HCT116 (cell line): ENCODE measurements around the gene ENO2. TPM values are rescaled to one million over a fixed set of nuclear protein-coding genes. Genes with fewer than 3 reads are reported as not detected.

ENCODE experiments used
- ATAC-seq: fragments of 200-7000 bp; cut with Tn5 transposase; 2 replicates; pipeline ENCODE4 v1.9.1; 2020; ENCODE audit warnings: mild to moderate bottlenecking, moderate library complexity
- BruUV-seq: library from RNA; stranded (reverse); fragments of 400-500 nt; replicated peaks from 2 replicates; lab custom pipeline; 2021; lab: Mats Ljungman, UMichigan
- CTCF ChIA-PET: fragments of 300-600 bp; sonication (Branson Sonifier 250); formaldehyde crosslinking; loops from one replicate; lab custom pipeline; 2021; ENCODE audit warnings: antibody characterized with exemption; lab: Charles Lee
- POLR2A ChIA-PET: fragments of 300-600, 350-600 bp; sonication (Branson Sonifier 250); formaldehyde crosslinking; loops from one replicate; lab custom pipeline; 2021; ENCODE audit warnings: antibody characterized with exemption; lab: Charles Lee
- RAD21 ChIA-PET, 2 experiments: fragments of 300-600 bp; sonication (Branson Sonifier 250); formaldehyde crosslinking; loops; one replicate each; lab custom pipeline; 2023; ENCODE audit warnings: low total read pairs in 2 of 2; ENCODE audit not compliant: uncharacterized antibody in 2 of 2, unreplicated experiment in 2 of 2, low non-redundant PET in 1 of 2; lab: Charles Lee
- DNase-seq: peaks from one replicate; pipeline ENCODE4 v3.0.0-alpha.2; 2010; ENCODE audit warnings: low read depth, low spot score
- H2AFZ ChIP-seq: fragments of 200-600 bp; shearing (Covaris generic), sonication (generic); 2 replicates; pipeline ENCODE4 v1.6.1; 2017; ENCODE audit warnings: low read depth, mixed run types, mixed read lengths, antibody characterized with exemption, low read length; ENCODE audit not compliant: poor library complexity, severe bottlenecking
- H3K27ac ChIP-seq: 2 replicates; pipeline ENCODE4 v1.5.1; 2012; ENCODE audit warnings: low read depth, low read length
- H3K27me3 ChIP-seq: fragments of 200-600 bp; sonication (generic); 2 replicates; pipeline ENCODE4 v1.6.1; 2016; ENCODE audit warnings: mixed run types, low read length, mixed read lengths; ENCODE audit not compliant: insufficient read depth
- H3K36me3 ChIP-seq, 2 experiments: fragments of 200-500 bp in 1 of 2; fragments of 200-600 bp in 1 of 2; sonication (Bioruptor generic) in 1 of 2; sonication (generic) in 1 of 2; 2 replicates each; pipeline versions ENCODE4 v1.5.1 to v1.6.1; 2014 to 2016; ENCODE audit warnings: low read length in 2 of 2, inconsistent platforms in 1 of 2, mixed read lengths in 1 of 2, mixed run types in 1 of 2; ENCODE audit not compliant: insufficient read depth in 2 of 2, control insufficient read depth in 1 of 2
- H3K4me1 ChIP-seq, 2 experiments: fragments of 200-600 bp in 1 of 2; sonication (generic) in 1 of 2; 2 replicates each; pipeline versions ENCODE4 v1.5.1 to v1.6.1; 2012 to 2017; ENCODE audit warnings: low read length in 2 of 2, inconsistent platforms in 1 of 2, mild to moderate bottlenecking in 1 of 2, mixed read lengths in 1 of 2, mixed run types in 1 of 2, moderate library complexity in 1 of 2; ENCODE audit not compliant: insufficient read depth in 2 of 2, control insufficient read depth in 1 of 2
- H3K4me2 ChIP-seq: fragments of 200-600 bp; sonication (generic); 2 replicates; pipeline ENCODE4 v1.6.1; 2017; ENCODE audit warnings: mixed run types, low read length, mixed read lengths
- H3K4me3 ChIP-seq, 2 experiments: fragments of 200-600 bp in 1 of 2; sonication (generic) in 1 of 2; replicated peaks in 1 of 2; 2 replicates each; pipeline ENCODE4 v1.5.1; 2011 to 2016; ENCODE audit warnings: low read length in 2 of 2, control low read depth in 1 of 2, low read depth in 1 of 2, mild to moderate bottlenecking in 1 of 2, mixed read lengths in 1 of 2, mixed run types in 1 of 2
- H3K79me2 ChIP-seq: fragments of 200-600 bp; sonication (generic); 2 replicates; pipeline ENCODE4 v1.6.1; 2017; ENCODE audit warnings: mild to moderate bottlenecking, mixed run types, low read length, moderate library complexity, mixed read lengths; ENCODE audit not compliant: insufficient read depth
- H3K9ac ChIP-seq: fragments of 200-600 bp; sonication (generic); 2 replicates; pipeline ENCODE4 v1.6.1; 2016; ENCODE audit warnings: low read length, mixed read lengths
- H3K9me2 ChIP-seq: fragments of 200-600 bp; sonication (generic), shearing (Covaris generic); 2 replicates; pipeline ENCODE4 v1.6.1; 2017; ENCODE audit warnings: mixed run types, mild to moderate bottlenecking, moderate library complexity; ENCODE audit not compliant: insufficient read depth
- H3K9me3 ChIP-seq, 2 experiments: fragments of 200-500 bp in 1 of 2; fragments of 200-600 bp in 1 of 2; sonication (Bioruptor generic) in 1 of 2; sonication (generic) in 1 of 2; 2 replicates each; pipeline ENCODE4 v1.6.1; 2014 to 2017; ENCODE audit warnings: low read length in 2 of 2, mixed read lengths in 2 of 2, inconsistent platforms in 1 of 2, low read depth in 1 of 2, mild to moderate bottlenecking in 1 of 2, mixed run types in 1 of 2, moderate library complexity in 1 of 2; ENCODE audit not compliant: control insufficient read depth in 1 of 2, insufficient read depth in 1 of 2
- H4K20me1 ChIP-seq: fragments of 200-600 bp; sonication (generic), shearing (Covaris generic); 2 replicates; pipeline ENCODE4 v1.6.1; 2017; ENCODE audit warnings: mixed run types, mild to moderate bottlenecking, moderate library complexity; ENCODE audit not compliant: insufficient read depth
- CEBPB ChIP-seq: IDR thresholded peaks from 2 replicates; pipeline ENCODE4 v1.6.1; 2012; ENCODE audit warnings: low read depth
- EGR1 ChIP-seq: IDR thresholded peaks from 2 replicates; pipeline ENCODE4 v1.6.1; 2012; ENCODE audit warnings: low read depth
- ELF1 ChIP-seq: IDR thresholded peaks from 2 replicates; pipeline ENCODE4 v1.6.1; 2012; ENCODE audit warnings: low read depth, borderline replicate concordance
- EZH2phosphoT487 ChIP-seq: fragments of 200-600 bp; IDR thresholded peaks from 2 replicates; pipeline ENCODE4 v1.6.1; 2018; ENCODE audit warnings: antibody characterized with exemption, borderline replicate concordance
- FOSL1 ChIP-seq: IDR thresholded peaks from 2 replicates; pipeline ENCODE4 v1.6.1; 2012; ENCODE audit warnings: low read depth
- POLR2AphosphoS5 ChIP-seq: IDR thresholded peaks from 2 replicates; pipeline ENCODE4 v1.6.1; 2011; ENCODE audit warnings: mild to moderate bottlenecking, low read depth, low read length, moderate library complexity
- SIN3A ChIP-seq: IDR thresholded peaks from 2 replicates; pipeline ENCODE4 v1.6.1; 2012; ENCODE audit warnings: low read depth
- SRF ChIP-seq: IDR thresholded peaks from 2 replicates; pipeline ENCODE4 v1.6.1; 2012; ENCODE audit warnings: low read depth
- TCF7L2 ChIP-seq: IDR thresholded peaks from 2 replicates; pipeline ENCODE4 v1.7.0; 2011; ENCODE audit warnings: borderline replicate concordance, inconsistent platforms; ENCODE audit not compliant: insufficient read depth, insufficient read length; ENCODE audit errors: extremely low read depth
- YY1 ChIP-seq: IDR thresholded peaks from 2 replicates; pipeline ENCODE4 v1.6.1; 2011; ENCODE audit warnings: low read length, low read depth, moderate library complexity, mild to moderate bottlenecking; ENCODE audit not compliant: insufficient replicate concordance; ENCODE audit errors: extremely low read depth
- ZFX ChIP-seq: fragments of 450-650 bp; IDR thresholded peaks from 2 replicates; pipeline ENCODE4 v1.6.1; 2017
- ZNF274 ChIP-seq: fragments of 200-500 bp; sonication (Bioruptor generic); IDR thresholded peaks from 2 replicates; pipeline ENCODE4 v1.6.1; 2014; ENCODE audit warnings: mild to moderate bottlenecking, low read depth, low read length, inconsistent platforms
- intact Hi-C: fragments of 100-400 bp; cut with micrococcal nuclease; formaldehyde crosslinking; loops from 2 replicates; pipeline ENCODE4 v1.10.0; 2022
- total RNA-seq: library from RNA; stranded (reverse); gene quantifications from one replicate; pipeline ENCODE4 v1.2.1, GENCODE V29; 2021; ENCODE audit not compliant: unreplicated experiment
- TF ChIP-seq, protein P1 (sequence below): IDR thresholded peaks from 2 replicates; pipeline ENCODE4 v1.6.1; 2011; ENCODE audit warnings: mild to moderate bottlenecking, low read length, moderate library complexity; ENCODE audit not compliant: insufficient replicate concordance; ENCODE audit errors: extremely low read depth
- TF ChIP-seq, protein P2 (sequence below): IDR thresholded peaks from 2 replicates; pipeline ENCODE4 v1.6.1; 2012; ENCODE audit warnings: low read depth

The ENO2 gene
- total RNA-seq, 1 experiment from 2014 or later: 117 TPM

DNA sequence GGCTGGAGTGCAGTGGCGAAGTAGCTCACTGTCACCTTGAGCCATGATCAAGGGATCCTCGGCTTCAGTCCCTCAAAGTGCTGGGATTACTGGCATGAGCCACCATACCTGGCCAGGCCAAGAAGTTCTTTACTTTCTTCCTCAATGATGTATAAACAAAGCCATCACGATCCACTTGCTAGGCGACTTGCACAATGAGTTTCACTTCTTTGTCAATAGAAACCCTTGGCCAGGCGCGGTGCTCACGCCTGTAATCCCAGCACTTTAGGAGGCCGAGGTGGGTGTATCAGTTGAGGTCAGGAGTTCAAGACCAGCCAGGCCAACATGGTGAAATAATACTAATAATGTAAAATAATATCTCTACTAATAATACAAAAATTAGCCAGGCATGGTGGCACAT is 26.9 kb upstream of the ENO2 start:
- H4K20me1 ChIP-seq: no peaks in the 10 kb centered on the region
- POLR2A ChIA-PET: interaction anchor here (0.8 kb wide), 1 partner anchor 15 kb away, joined by 3 read pairs; the partner anchor contains the start of gene SPSB2
- no peak overlapping the region for H3K4me2 ChIP-seq
- CTCF ChIA-PET: no interaction called here
- H3K9me3 ChIP-seq: no peaks in the 10 kb centered on the region
- no TSS peak for BruUV-seq
- H3K27ac ChIP-seq: no peak overlapping the region
- H3K4me3 ChIP-seq: no peak overlapping the region
- intact Hi-C loops: no loop called here
- RAD21 ChIA-PET: no interaction called here
- H3K27me3 ChIP-seq: no peaks in the 10 kb centered on the region
- no peak for ATAC-seq
- H3K36me3 ChIP-seq: peaks cover 0 to 4% of the 10 kb centered on the region in 2 experiments; a peak in 2 of 4 replicates
- H2AFZ ChIP-seq: no peak overlapping the region
- no peak for DNase-seq
- peaks cover 12 to 18% of the 10 kb centered on the region in 2 experiments for H3K4me1 ChIP-seq
- no peaks in the 10 kb centered on the region for H3K9me2 ChIP-seq
- TF ChIP-seq YY1 (no peak), SIN3A (no peak), TCF7L2 (no peak), ELF1 (no peak), POLR2AphosphoS5 (no peak), EZH2phosphoT487 (no peak), SRF (no peak), ZFX (no peak), FOSL1 (no peak), CEBPB (no peak), ZNF274 (no peak), EGR1 (no peak)
- TF ChIP-seq, protein P1, sequence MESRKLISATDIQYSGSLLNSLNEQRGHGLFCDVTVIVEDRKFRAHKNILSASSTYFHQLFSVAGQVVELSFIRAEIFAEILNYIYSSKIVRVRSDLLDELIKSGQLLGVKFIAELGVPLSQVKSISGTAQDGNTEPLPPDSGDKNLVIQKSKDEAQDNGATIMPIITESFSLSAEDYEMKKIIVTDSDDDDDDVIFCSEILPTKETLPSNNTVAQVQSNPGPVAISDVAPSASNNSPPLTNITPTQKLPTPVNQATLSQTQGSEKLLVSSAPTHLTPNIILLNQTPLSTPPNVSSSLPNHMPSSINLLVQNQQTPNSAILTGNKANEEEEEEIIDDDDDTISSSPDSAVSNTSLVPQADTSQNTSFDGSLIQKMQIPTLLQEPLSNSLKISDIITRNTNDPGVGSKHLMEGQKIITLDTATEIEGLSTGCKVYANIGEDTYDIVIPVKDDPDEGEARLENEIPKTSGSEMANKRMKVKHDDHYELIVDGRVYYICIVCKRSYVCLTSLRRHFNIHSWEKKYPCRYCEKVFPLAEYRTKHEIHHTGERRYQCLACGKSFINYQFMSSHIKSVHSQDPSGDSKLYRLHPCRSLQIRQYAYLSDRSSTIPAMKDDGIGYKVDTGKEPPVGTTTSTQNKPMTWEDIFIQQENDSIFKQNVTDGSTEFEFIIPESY: no peak
- TF ChIP-seq, protein P2, sequence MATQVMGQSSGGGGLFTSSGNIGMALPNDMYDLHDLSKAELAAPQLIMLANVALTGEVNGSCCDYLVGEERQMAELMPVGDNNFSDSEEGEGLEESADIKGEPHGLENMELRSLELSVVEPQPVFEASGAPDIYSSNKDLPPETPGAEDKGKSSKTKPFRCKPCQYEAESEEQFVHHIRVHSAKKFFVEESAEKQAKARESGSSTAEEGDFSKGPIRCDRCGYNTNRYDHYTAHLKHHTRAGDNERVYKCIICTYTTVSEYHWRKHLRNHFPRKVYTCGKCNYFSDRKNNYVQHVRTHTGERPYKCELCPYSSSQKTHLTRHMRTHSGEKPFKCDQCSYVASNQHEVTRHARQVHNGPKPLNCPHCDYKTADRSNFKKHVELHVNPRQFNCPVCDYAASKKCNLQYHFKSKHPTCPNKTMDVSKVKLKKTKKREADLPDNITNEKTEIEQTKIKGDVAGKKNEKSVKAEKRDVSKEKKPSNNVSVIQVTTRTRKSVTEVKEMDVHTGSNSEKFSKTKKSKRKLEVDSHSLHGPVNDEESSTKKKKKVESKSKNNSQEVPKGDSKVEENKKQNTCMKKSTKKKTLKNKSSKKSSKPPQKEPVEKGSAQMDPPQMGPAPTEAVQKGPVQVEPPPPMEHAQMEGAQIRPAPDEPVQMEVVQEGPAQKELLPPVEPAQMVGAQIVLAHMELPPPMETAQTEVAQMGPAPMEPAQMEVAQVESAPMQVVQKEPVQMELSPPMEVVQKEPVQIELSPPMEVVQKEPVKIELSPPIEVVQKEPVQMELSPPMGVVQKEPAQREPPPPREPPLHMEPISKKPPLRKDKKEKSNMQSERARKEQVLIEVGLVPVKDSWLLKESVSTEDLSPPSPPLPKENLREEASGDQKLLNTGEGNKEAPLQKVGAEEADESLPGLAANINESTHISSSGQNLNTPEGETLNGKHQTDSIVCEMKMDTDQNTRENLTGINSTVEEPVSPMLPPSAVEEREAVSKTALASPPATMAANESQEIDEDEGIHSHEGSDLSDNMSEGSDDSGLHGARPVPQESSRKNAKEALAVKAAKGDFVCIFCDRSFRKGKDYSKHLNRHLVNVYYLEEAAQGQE: no peak
- H3K9ac ChIP-seq: no peak overlapping the region
- H3K79me2 ChIP-seq: no peaks in the 10 kb centered on the region
